Heart left ventricle (tissue), 16 donors: ENCODE results near the gene DCUN1D3. TPM values are rescaled to one million over a fixed set of nuclear protein-coding genes. Genes with fewer than 3 reads are reported as not detected.

ENCODE experiments used
- ATAC-seq, 4 donors: fragments of 200-7000 bp; cut with Tn5 transposase; one replicate each; pipeline ENCODE4 v1.9.1; 2020 to 2022; ENCODE audit warnings: moderate library complexity in 4 of 4, mild to moderate bottlenecking in 3 of 4, moderate number of reproducible peaks in 1 of 4
- DNase-seq, 5 donors: peaks; one replicate each; pipeline ENCODE4 v3.0.0-alpha.2; 2020
- H3K27ac ChIP-seq, 12 donors: fragments of 200-600 bp; sonication (generic) in 4 of 12; one replicate each; pipeline versions ENCODE4 v1.5.0 to v1.8.0; 2016 to 2022; ENCODE audit warnings: mild to moderate bottlenecking in 2 of 12
- H3K27me3 ChIP-seq, 9 donors: fragments of 200-600 bp; sonication (generic) in 2 of 9; one replicate each; pipeline versions ENCODE4 v1.5.1 to v1.8.0; 2016 to 2022; ENCODE audit warnings: mild to moderate bottlenecking in 3 of 9
- H3K36me3 ChIP-seq, 9 donors: fragments of 200-600 bp; sonication (generic) in 2 of 9; one replicate each; pipeline versions ENCODE4 v1.5.0 to v1.8.0; 2018 to 2022; ENCODE audit warnings: mild to moderate bottlenecking in 2 of 9
- H3K4me1 ChIP-seq, 12 donors: fragments of 200-600 bp; sonication (generic) in 4 of 12; one replicate each; pipeline versions ENCODE4 v1.5.0 to v1.8.0; 2016 to 2022; ENCODE audit warnings: mild to moderate bottlenecking in 3 of 12
- H3K4me3 ChIP-seq, 12 donors: fragments of 200-600 bp; sonication (generic) in 4 of 12; one replicate each; pipeline versions ENCODE4 v1.5.0 to v1.8.0; 2017 to 2022; ENCODE audit warnings: mild to moderate bottlenecking in 9 of 12, moderate library complexity in 4 of 12
- H3K9me3 ChIP-seq, 12 donors: fragments of 200-600 bp; sonication (generic) in 4 of 12; one replicate each; pipeline versions ENCODE4 v1.5.0 to v1.8.0; 2016 to 2022; ENCODE audit warnings: mild to moderate bottlenecking in 1 of 12
- POLR2A ChIP-seq, 2 donors: fragments of 450-650 bp; IDR thresholded peaks; one replicate each; pipeline ENCODE4 v1.6.1; 2017; ENCODE audit warnings: antibody characterized with exemption in 2 of 2, mild to moderate bottlenecking in 2 of 2, moderate library complexity in 2 of 2
- WGBS, 4 donors: extraction: QIAGEN DNeasy Blood & Tissue Kit in 2 of 4; methylation state at CpG; one replicate each; pipeline versions ENCODE4 v1.1.5 to v1.1.7; 2013 to 2018; 5-methylcytosine and 5-hydroxymethylcytosine counted together
- intact Hi-C, 10 donors: fragments of 100-400 bp; cut with DNase I; formaldehyde crosslinking; loops; one replicate each; pipeline versions ENCODE4 v1.11.1 to v1.14.2; 2022
- polyA plus RNA-seq, 2 donors: library from polyadenylated mRNA; stranded (reverse); fragments of 200-250 nt; gene quantifications; one replicate each; pipeline ENCODE4 v1.2.3, GENCODE V29; 2013
- total RNA-seq, 9 donors: library from RNA; depleted of rRNA in 2 of 9; stranded (reverse); fragments of >200 nt in 2 of 9; fragmentation: NEBNext Ultra II Directional in 3 of 9; extraction: Animal tissue kit (Norgen Biotek cat#: 25700) in 3 of 9; gene quantifications; one replicate each; pipeline versions ENCODE4 v1.1.0 to v1.2.4, GENCODE V29; 2016 to 2023
- TF ChIP-seq, protein P1 (sequence below), 12 donors: fragments of 200-600 bp; sonication (generic) in 4 of 12; IDR thresholded peaks; one replicate each; pipeline versions ENCODE4 v1.5.0 to v1.8.0; 2018 to 2022; ENCODE audit warnings: antibody characterized with exemption in 12 of 12, mild to moderate bottlenecking in 5 of 12
- donor health status: ischemic (EF 13 %, LVEDD 7.1; RV severe dilation, severe dysfunction).
- donor health status: healthy with polysubstance abuse.
- donor health status: DM: no; HTN: yes; CAD: no.
- donor health status: DM: no; HTN: no; CAD: no.
- donor health status: ischemic (EF 25% LVEDD 6.9; RV normal size, moderate dysfunction).
- donor health status: ischemic (EF 25% LVEDD 5.7; RV mildly dilated, moderate dysfunction).
- donor health status: healthy.
- donor health status: DM: yes; HTN: yes; CAD: no.
- donor health status: ischemic (EF 35%, LVEDD 5.7; RV mildly dilated, moderate dysfunction).
- donor health status: nonischemic (EF 11% LVEDD 7.7; RV severe dilation, severe dysfunction).
- donor health status: DM: yes; HTN: yes; CAD: no.
- donor health status: PGD.
- donor health status: ischemic (EF 29% LVEDD 5.4; RV normal size, mild dysfunction).
- donor health status: nonischemic (EF 23%, LVEDD 6.1; RV moderate dilation, normal function).

DCUN1D3 gene
- total and polyA plus RNA-seq, 11 donors = 2.6 to 21.4 (median 11.0) TPM

DNA sequence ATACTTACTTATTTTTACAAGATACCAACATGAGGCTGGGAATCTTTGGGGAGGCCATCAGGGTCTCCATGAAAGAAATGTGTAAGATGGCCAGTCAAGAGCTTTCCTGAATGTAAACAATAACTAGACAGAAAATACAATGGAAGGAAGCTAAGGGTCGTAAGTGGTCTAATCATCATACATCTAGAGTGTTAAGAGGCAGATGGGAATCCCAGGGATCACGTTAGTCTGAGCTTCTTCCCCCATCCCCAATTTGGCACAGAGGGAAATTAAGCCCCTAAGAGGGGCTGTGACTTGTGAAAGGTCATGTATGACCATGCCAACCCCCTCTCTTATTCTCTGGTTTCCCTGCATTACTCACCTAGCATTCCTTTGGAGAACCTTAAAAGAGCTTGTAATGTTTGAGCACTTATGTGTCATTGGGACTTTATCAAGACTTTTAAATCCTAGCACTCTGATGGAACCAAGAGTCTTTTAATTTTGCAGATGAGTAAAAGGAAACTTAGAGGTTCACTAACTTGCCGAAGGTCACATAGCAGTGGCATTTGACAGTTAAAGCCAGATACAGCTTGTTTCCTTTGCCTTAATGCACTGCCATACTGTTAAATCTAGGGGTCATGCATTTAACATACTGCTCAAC lies 46.1 kb downstream of the DCUN1D3 start:
- Histone ChIP-seq H3K4me3 (no peak overlapping the region), H3K27ac (peak overlapping the region in 8 of 12 donors; percentile 4 to 86 (median 16)), H3K27me3 (no peaks in the 10 kb centered on the region), H3K36me3 (peaks cover 0 to 31% (median 0%) of the 10 kb centered on the region in 9 donors), H3K9me3 (no peaks in the 10 kb centered on the region), H3K4me1 (peaks cover 9 to 66% (median 54%) of the 10 kb centered on the region in 12 donors)
- ATAC-seq (no peak), DNase-seq (no peak)
- no peak for TF ChIP-seq POLR2A (IDR thresholded peaks at IDR 0.05)
- TF ChIP-seq, protein P1, sequence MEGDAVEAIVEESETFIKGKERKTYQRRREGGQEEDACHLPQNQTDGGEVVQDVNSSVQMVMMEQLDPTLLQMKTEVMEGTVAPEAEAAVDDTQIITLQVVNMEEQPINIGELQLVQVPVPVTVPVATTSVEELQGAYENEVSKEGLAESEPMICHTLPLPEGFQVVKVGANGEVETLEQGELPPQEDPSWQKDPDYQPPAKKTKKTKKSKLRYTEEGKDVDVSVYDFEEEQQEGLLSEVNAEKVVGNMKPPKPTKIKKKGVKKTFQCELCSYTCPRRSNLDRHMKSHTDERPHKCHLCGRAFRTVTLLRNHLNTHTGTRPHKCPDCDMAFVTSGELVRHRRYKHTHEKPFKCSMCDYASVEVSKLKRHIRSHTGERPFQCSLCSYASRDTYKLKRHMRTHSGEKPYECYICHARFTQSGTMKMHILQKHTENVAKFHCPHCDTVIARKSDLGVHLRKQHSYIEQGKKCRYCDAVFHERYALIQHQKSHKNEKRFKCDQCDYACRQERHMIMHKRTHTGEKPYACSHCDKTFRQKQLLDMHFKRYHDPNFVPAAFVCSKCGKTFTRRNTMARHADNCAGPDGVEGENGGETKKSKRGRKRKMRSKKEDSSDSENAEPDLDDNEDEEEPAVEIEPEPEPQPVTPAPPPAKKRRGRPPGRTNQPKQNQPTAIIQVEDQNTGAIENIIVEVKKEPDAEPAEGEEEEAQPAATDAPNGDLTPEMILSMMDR (IDR thresholded peaks at IDR 0.05) = no peak
- intact Hi-C loops = loop anchor here in 5 of 10 donors (5.0 to 10.0 kb wide), 6 partner anchors 47 to 441 kb away; partner anchors contain the start of genes DCUN1D3 (in 3 of the 5), LYRM1 (in 3 of the 5), ERI2 (in 1 of the 5) and LDAF1 (in 1 of the 5)
- 58 to 67% (median 64%) methylated on average over 3 of the region's 3 CpGs for WGBS, 4 donors

DNA sequence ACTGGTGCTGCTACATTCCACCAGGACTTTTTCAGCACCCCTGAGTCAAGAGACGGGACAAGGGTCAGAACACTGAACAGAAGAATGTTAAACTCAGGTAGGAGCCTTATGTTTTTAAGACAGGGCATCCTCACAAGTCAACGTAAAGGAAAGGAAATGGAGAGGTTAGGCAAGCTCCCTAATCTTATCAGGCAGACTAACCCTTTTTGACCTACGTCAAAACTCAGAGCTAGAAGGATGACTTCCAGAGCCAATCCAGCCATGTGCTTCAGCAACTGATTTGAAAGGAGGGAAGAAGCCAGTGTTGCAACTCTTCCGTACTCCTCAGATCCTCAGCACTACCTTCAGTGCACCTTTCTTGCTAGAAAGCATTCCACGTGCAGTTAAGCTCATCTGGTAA lies 47.0 kb downstream of the DCUN1D3 start:
- no peak overlapping the region for H3K4me3 ChIP-seq
- peak overlapping the region in 11 of 12 donors; percentile 11 to 88 (median 74) for H3K27ac ChIP-seq
- TF ChIP-seq, protein P1 (IDR thresholded peaks at IDR 0.05) = no peak
- no peak for TF ChIP-seq POLR2A (IDR thresholded peaks at IDR 0.05)
- no peaks in the 10 kb centered on the region for H3K27me3 ChIP-seq
- H3K36me3 ChIP-seq = peaks cover 0 to 29% (median 0%) of the 10 kb centered on the region in 9 donors
- WGBS, 4 donors = 40 to 57% (median 50%) methylated on average over 5 of the region's 5 CpGs
- no peaks in the 10 kb centered on the region for H3K9me3 ChIP-seq
- DNase-seq (no peak), ATAC-seq (peak in 2 of 4 donors; percentile 31 to 39)
- H3K4me1 ChIP-seq = peaks cover 9 to 64% (median 52%) of the 10 kb centered on the region in 12 donors
- intact Hi-C loops = loop anchor here in 5 of 10 donors (5.0 to 10.0 kb wide), 6 partner anchors 46 to 442 kb away; partner anchors contain the start of genes DCUN1D3 (in 3 of the 5), LYRM1 (in 3 of the 5), ERI2 (in 1 of the 5) and LDAF1 (in 1 of the 5)

DNA sequence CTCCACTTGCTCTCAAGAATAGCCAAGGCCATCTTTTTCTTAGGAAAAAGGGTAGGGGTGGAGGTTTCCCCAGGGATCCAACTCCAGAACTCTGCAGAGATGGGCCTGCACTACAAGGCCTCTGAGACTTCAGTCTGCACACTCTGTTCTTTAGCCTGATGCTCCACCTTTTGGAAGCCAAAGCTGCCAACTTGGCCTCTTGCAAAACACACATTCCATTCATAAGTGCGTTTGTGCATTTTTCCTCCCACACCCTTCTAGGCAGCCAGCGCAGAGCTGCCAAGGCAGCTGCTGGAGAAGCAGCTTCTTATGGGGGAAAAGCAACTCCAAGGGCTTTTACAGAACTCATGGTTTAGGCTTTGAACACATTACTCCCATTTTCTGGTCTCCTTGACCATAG lies 48.6 kb downstream of the DCUN1D3 start:
- Histone ChIP-seq H3K9me3 (no peaks in the 10 kb centered on the region), H3K4me3 (no peak overlapping the region), H3K27ac (peak overlapping the region; percentile 53 to 88 (median 79)), H3K36me3 (peaks cover 0 to 22% (median 0%) of the 10 kb centered on the region in 9 donors), H3K4me1 (peaks cover 9 to 53% (median 44%) of the 10 kb centered on the region in 12 donors), H3K27me3 (no peaks in the 10 kb centered on the region)
- 9 to 13% (median 11%) methylated on average over 2 of the region's 2 CpGs for WGBS, 4 donors
- TF ChIP-seq, protein P1 (IDR thresholded peaks at IDR 0.05) = peak in 1 of 12 donors; percentile 9
- TF ChIP-seq POLR2A (IDR thresholded peaks at IDR 0.05) = peak in 1 of 2 donors; percentile 41
- intact Hi-C loops = loop anchor here (1.0 to 10.0 kb wide), 15 partner anchors 44 to 443 kb away; partner anchors contain the start of genes DCUN1D3 (in 8 of the 10), LYRM1 (in 8 of the 10), ERI2 (in 2 of the 10) and REXO5 (in 2 of the 10)
- peak; percentile 90 to 96 (median 94) for ATAC-seq
- DNase-seq = peak; percentile 76 to 91 (median 78)

DNA sequence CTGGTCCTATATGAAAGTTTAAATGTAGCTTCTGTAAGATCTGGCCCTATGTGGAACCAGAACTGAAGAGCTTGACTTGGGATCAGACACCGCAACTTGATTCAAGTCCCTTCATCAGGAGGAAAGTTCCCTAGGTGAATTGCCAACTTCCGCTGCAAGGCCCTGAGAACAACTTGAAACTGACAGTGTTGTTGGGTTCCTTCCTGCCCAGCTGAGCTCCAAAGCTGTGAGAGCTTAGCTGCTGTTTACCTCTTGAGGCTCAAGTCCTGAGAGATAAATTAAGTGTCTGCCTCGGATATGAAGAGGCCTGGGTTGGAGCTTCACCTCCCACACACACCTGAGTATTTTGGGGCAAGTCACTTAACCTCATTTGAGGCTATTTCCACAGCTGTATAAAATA lies 49.2 kb downstream of the DCUN1D3 start:
- intact Hi-C loops = loop anchor here (1.0 to 10.0 kb wide), 16 partner anchors 44 to 444 kb away; partner anchors contain the start of genes DCUN1D3 (in 8 of the 10), LYRM1 (in 8 of the 10), ERI2 (in 2 of the 10) and REXO5 (in 2 of the 10)
- 32 to 44% (median 41%) methylated on average over 3 of the region's 3 CpGs for WGBS, 4 donors
- no peak for TF ChIP-seq POLR2A (IDR thresholded peaks at IDR 0.05)
- TF ChIP-seq, protein P1 (IDR thresholded peaks at IDR 0.05) = peak in 1 of 12 donors; percentile 2

More for the DNA sequence above, 49.2 kb downstream of the DCUN1D3 start:
- H3K36me3 ChIP-seq = peaks cover 0 to 22% (median 0%) of the 10 kb centered on the region in 9 donors
- peak overlapping the region; percentile 53 to 88 (median 79) for H3K27ac ChIP-seq
- H3K27me3 ChIP-seq = no peaks in the 10 kb centered on the region
- H3K9me3 ChIP-seq = no peaks in the 10 kb centered on the region
- no peak overlapping the region for H3K4me3 ChIP-seq
- peak in 3 of 4 donors; percentile 18 to 27 (median 24) for ATAC-seq
- H3K4me1 ChIP-seq = peaks cover 9 to 55% (median 45%) of the 10 kb centered on the region in 12 donors
- no peak for DNase-seq
